Body of pancreas (tissue), 4 donors: ENCODE data around the gene EVA1C. TPM values are rescaled to one million over a fixed set of nuclear protein-coding genes. Genes with fewer than 3 reads are reported as not detected.

Source experiments
- ATAC-seq: fragments of 150-250 bp; one replicate; pipeline ENCODE4 v1.9.1; 2016
- DNase-seq, 4 donors: peaks; one replicate each; pipeline ENCODE4 v3.0.0-alpha.2; 2019
- H3K27ac ChIP-seq, 4 donors: fragments of 200-600 bp; sonication (generic); 1 replicate in 3 of 4; 2 replicates in 1 of 4; pipeline versions ENCODE4 v1.5.1 to v1.6.1; 2016 to 2019; ENCODE audit warnings: mild to moderate bottlenecking in 1 of 4, mixed read lengths in 1 of 4, moderate library complexity in 1 of 4
- H3K27me3 ChIP-seq, 2 donors: fragments of 200-600 bp; sonication (generic); one replicate each; pipeline ENCODE4 v1.6.0; 2016; ENCODE audit warnings: mild to moderate bottlenecking in 1 of 2
- H3K36me3 ChIP-seq, 2 donors: fragments of 200-600 bp; sonication (generic); replicated peaks in 1 of 2; 2 replicates each; pipeline ENCODE4 v1.5.1; 2016; ENCODE audit warnings: low read depth in 2 of 2; ENCODE audit not compliant: insufficient read depth in 1 of 2
- H3K4me1 ChIP-seq: fragments of 200-600 bp; sonication (generic); one replicate; pipeline ENCODE4 v1.6.0; 2016
- H3K4me3 ChIP-seq, 2 donors: fragments of 200-600 bp; sonication (generic); 1 replicate in 1 of 2; 2 replicates in 1 of 2; pipeline ENCODE4 v1.5.1; 2016 to 2019
- H3K9me3 ChIP-seq, 3 donors: fragments of 200-600 bp; sonication (generic); 1 replicate in 2 of 3; 2 replicates in 1 of 3; pipeline ENCODE4 v1.5.1; 2016
- POLR2A ChIP-seq, 3 donors: fragments of 450-650 bp; IDR thresholded peaks; one replicate each; pipeline ENCODE4 v1.6.1; 2016; ENCODE audit warnings: antibody characterized with exemption in 3 of 3, mild to moderate bottlenecking in 2 of 3
- WGBS, 2 donors: methylation state at CpG; one replicate each; pipeline ENCODE4 v1.1.5; 2017; 5-methylcytosine and 5-hydroxymethylcytosine counted together
- intact Hi-C: fragments of 100-400 bp; cut with DNase I; formaldehyde crosslinking; loops from one replicate; pipeline ENCODE4 v1.15.1; 2023
- total RNA-seq, 2 donors: library from RNA; depleted of rRNA; stranded (reverse); fragments of >200 nt; gene quantifications; one replicate each; pipeline ENCODE4 v1.1.0, GENCODE V29; 2016
- TF ChIP-seq, protein P1 (sequence below), 7 experiments: fragments of 450-650 bp in 4 of 7; fragments of 200-600 bp in 3 of 7; sonication (generic) in 3 of 7; IDR thresholded peaks; one replicate each; pipeline ENCODE4 v1.5.1; 2016 to 2019; ENCODE audit warnings: antibody characterized with exemption in 7 of 7

Gene EVA1C
- total RNA-seq, 2 donors from 2014 or later = 16.5 to 24.4 TPM

DNA sequence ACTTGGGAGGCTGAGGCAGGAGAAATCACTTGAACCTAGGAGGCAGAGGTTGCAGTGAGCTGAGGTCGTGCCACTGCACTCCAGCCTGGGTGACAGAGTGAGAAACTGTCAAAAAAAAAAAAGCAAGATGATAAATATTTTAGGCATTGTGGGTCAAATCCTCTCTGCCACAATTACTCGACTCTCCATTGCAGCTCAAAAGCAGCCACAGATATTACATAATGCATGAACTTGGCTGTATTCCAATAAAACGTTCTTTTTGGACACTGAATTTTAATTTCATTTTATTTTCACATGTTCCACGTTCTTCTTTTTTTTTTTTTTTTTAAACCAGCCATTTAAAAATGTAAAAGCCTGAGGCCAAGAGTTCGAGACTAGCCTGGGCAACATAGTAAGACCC, 103.4 kb downstream of the EVA1C start:
- Histone ChIP-seq H3K9me3 (no peaks in the 10 kb centered on the region), H3K4me1 (no peaks in the 10 kb centered on the region), H3K36me3 (no peaks in the 10 kb centered on the region), H3K4me3 (no peak overlapping the region), H3K27ac (no peak overlapping the region), H3K27me3 (no peaks in the 10 kb centered on the region)
- WGBS, 2 donors = 27 to 31% methylated on average over 5 of the region's 5 CpGs
- TF ChIP-seq POLR2A (IDR thresholded peaks at IDR 0.05) = no peak
- TF ChIP-seq, protein P1, sequence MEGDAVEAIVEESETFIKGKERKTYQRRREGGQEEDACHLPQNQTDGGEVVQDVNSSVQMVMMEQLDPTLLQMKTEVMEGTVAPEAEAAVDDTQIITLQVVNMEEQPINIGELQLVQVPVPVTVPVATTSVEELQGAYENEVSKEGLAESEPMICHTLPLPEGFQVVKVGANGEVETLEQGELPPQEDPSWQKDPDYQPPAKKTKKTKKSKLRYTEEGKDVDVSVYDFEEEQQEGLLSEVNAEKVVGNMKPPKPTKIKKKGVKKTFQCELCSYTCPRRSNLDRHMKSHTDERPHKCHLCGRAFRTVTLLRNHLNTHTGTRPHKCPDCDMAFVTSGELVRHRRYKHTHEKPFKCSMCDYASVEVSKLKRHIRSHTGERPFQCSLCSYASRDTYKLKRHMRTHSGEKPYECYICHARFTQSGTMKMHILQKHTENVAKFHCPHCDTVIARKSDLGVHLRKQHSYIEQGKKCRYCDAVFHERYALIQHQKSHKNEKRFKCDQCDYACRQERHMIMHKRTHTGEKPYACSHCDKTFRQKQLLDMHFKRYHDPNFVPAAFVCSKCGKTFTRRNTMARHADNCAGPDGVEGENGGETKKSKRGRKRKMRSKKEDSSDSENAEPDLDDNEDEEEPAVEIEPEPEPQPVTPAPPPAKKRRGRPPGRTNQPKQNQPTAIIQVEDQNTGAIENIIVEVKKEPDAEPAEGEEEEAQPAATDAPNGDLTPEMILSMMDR (IDR thresholded peaks at IDR 0.05) = no peak
- intact Hi-C loops = no loop called here
- ATAC-seq (no peak), DNase-seq (no peak)

DNA sequence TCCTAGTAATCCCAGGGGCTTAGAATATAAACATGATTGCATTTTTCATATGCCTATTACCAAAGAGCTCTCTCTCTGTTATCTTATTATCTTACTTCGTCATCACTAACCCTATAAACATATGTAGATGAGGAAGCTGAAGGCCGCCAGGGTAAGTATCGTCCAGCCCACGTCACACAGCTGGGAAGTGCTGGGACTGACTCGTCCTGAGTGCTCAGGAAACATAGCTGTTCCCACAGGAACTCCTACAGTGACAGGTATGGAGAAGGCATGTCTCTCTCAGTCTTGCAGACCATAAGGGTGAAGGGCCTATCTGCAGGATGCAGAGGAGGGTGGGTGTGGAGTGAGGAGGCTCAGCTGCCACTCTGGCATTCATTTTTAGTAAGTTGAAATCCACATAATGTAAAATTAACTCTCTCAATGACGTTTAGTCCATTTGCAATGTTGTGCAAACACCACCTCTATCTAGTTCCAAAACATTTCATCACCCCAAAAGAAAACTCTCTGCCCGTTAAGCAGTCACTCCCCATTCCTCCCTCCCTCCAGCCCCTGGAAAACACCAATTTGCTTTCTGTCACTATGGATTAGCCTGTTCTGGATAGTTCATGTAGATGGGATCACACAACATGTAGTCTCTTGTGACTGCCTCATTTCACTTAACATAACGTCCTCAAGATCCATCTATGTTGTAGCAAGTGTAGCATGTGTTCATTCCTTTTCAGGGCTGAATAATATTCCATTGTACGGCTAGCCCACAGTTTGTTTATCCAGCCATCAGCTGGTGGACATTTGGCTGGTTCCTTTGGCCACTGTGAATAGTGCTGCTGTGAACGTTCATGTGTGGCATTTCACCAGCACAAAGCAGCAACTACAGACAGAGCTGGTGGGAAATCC, 104.5 kb downstream of the EVA1C start:
- H3K4me1 ChIP-seq = peaks cover 3% of the 10 kb centered on the region
- no peak overlapping the region for H3K27ac ChIP-seq
- DNase-seq (no peak), ATAC-seq (no peak)
- no peaks in the 10 kb centered on the region for H3K36me3 ChIP-seq
- H3K27me3 ChIP-seq = no peaks in the 10 kb centered on the region
- H3K9me3 ChIP-seq = no peaks in the 10 kb centered on the region
- 50 to 52% methylated on average over 10 of the region's 10 CpGs for WGBS, 2 donors
- intact Hi-C loops = no loop called here
- TF ChIP-seq, protein P1 (IDR thresholded peaks at IDR 0.05) = no peak
- TF ChIP-seq POLR2A (IDR thresholded peaks at IDR 0.05) = no peak
- H3K4me3 ChIP-seq = no peak overlapping the region

DNA sequence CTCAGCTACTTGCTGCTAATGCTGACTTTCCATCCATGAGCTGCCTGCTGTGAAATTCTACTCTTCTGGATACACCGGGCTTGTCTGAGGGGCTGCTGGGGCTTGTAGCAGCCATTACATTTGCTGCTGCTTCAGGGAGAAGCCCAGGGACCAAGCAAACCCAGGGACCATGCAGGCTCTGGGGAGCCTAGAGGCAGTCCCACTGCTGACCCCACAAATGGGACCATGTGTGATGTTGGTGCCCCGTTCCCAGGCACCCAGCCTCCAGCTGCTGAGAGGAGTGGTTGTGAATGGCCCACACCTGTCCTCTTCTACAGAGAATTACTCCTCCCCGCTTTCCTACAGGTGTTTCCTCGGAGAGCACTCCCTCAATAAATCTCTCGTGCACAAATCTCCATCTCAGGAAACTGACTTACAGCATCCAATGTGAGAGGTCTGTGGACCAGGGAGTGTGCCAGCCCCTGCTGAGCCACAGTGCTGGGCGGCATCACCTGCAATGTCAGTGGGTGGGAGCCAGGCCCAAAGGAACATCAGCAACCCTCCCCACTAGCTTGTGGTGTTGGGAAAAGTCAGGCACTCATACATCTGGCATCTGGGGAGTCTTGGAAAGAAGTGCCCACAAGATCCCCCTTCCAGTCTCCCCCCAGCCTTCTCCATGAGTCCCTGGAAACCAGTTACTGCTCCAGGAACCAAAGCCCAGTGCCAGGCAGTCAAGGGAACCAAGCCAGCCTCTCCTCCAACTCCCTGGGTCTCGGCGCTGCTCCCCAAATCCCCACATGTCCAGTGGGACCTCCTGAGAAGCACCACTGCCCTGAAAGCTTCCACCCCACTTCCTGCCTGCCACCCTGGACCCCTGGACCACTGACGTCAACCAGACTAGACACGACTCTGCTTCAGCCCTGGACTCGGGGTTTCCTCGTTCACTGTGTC, 107.7 kb downstream of the EVA1C start:
- TF ChIP-seq POLR2A (IDR thresholded peaks at IDR 0.05) = no peak
- TF ChIP-seq, protein P1 (IDR thresholded peaks at IDR 0.05) = no peak
- ATAC-seq = no peak
- intact Hi-C loops = no loop called here
- H3K36me3 ChIP-seq = no peaks in the 10 kb centered on the region
- DNase-seq = no peak
- peak overlapping the region in 2 of 4 donors; percentile 66 to 67 for H3K27ac ChIP-seq
- H3K27me3 ChIP-seq = no peaks in the 10 kb centered on the region
- H3K4me1 ChIP-seq = peaks cover 6% of the 10 kb centered on the region
- 81 to 84% methylated on average over 8 to 12 of the region's 12 CpGs for WGBS, 2 donors
- H3K4me3 ChIP-seq = no peak overlapping the region
- H3K9me3 ChIP-seq = no peaks in the 10 kb centered on the region

DNA sequence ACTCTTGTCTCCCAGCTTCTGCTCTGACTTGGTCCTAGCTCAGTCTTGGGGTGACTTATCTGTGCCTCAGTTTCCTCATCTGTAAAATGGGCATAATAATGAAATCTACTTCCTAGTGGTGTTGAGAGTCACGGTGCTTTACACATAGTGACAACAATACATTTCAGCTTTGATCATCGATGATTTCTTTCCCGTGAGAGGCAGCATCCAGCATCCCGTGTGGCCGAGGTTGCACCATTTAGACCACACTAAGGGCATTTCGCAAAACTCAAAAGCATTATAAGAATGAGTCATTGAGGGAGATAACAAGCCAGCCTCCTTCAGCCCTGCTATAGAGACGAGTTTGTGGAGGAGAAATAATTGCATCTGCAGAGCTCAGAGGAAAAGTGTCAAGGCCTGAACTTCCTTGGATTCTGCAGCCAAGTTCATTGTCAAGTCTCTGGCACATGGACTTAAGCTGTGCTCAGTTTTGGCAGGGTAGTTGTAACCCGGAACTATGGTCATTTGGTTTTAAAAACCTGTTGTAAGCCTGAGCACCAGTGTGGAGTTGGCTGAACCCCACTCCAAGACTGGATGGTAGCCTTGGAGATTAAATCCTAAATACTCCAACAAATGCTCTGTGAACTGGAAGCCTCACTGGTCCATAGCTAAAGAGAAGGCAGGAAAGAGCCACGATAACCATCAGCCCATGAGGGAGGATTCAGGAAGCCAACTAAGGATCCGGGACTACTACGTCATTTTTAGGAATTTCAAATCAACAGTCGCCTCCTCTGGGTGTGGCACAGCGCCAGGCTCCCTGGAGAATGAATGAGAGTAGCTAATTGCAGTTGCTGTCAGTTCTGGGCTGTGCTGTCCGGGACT, 108.6 kb downstream of the EVA1C start:
- DNase-seq (peak; percentile 72 to 81 (median 78)), ATAC-seq (peak; percentile 76)
- intact Hi-C loops = no loop called here
- H3K36me3 ChIP-seq = no peaks in the 10 kb centered on the region
- no peak for TF ChIP-seq POLR2A (IDR thresholded peaks at IDR 0.05)
- TF ChIP-seq, protein P1 (IDR thresholded peaks at IDR 0.05) = no peak
- peaks cover 6% of the 10 kb centered on the region for H3K4me1 ChIP-seq
- no peaks in the 10 kb centered on the region for H3K27me3 ChIP-seq
- no peak overlapping the region for H3K4me3 ChIP-seq
- H3K9me3 ChIP-seq = no peaks in the 10 kb centered on the region
- 59 to 61% methylated on average over 13 to 14 of the region's 14 CpGs for WGBS, 2 donors
- H3K27ac ChIP-seq = peak overlapping the region in 3 of 4 donors; percentile 47 to 67 (median 66)
